Spleen (tissue), 7 donors: ENCODE data around the gene ELP1.

Experiments
- CTCF ChIP-seq, 11 experiments: fragments of 200-600 bp in 7 of 11; fragments of 450-650 bp in 4 of 11; sonication (generic) in 4 of 11; IDR thresholded peaks in 8 of 11; conservative IDR thresholded peaks in 3 of 11; 1 replicate in 7 of 11; 2 replicates in 4 of 11; pipeline versions ENCODE4 v1.4.0 to v1.8.0; 2016 to 2021; ENCODE audit warnings: antibody characterized with exemption in 11 of 11, inconsistent platforms in 4 of 11, mild to moderate bottlenecking in 1 of 11
- POLR2A ChIP-seq, 3 donors: fragments of 450-650 bp; IDR thresholded peaks; one replicate each; pipeline ENCODE4 v1.5.1; 2017; ENCODE audit warnings: antibody characterized with exemption in 3 of 3, mild to moderate bottlenecking in 1 of 3
- POLR2AphosphoS5 ChIP-seq, 3 donors: sonication (generic); formaldehyde crosslinking; IDR thresholded peaks; one replicate each; pipeline ENCODE4 v1.5.1; 2017; ENCODE audit warnings: antibody characterized with exemption in 3 of 3
- donor health status: DM: no; HTN: no; CAD: no; lungs with moderate emphysema.
- donor health status: DM: no; HTN: no; CAD: no.
- donor health status: DM: no; HTN: no; CAD: no.

- TF ChIP-seq CTCF (IDR thresholded peaks at IDR 0.05 in 8 of 11, conservative IDR thresholded peaks at IDR 0.05 in 3 of 11) (peak; percentile 29 to 73 (median 64)), POLR2A (IDR thresholded peaks at IDR 0.05) (no peak), POLR2AphosphoS5 (IDR thresholded peaks at IDR 0.05) (no peak)
These were observed 20.2 kb upstream of the ELP1 start for GRCh38 chr9:108953983-108954574.
